Measurements from ENCODE around the gene NDUFA12.

GRCh38 chr12:95003213-95003920 lies at the start of gene NDUFA12:
- no peak for TF ChIP-seq CTCF (IDR thresholded peaks at IDR 0.05; ENCODE audit: insufficient read depth, low read depth, low read length)
- no peak for TF ChIP-seq EZH2 (IDR thresholded peaks at IDR 0.05; ENCODE audit: insufficient read depth, low read length)
